DND-41 (cell line): ENCODE measurements around the gene ARHGEF4.

Source experiments
- ATAC-seq: fragments of 200-7000 bp; cut with Tn5 transposase; 3 replicates; pipeline ENCODE4 v1.9.1; 2021; ENCODE audit warnings: low read depth; ENCODE audit not compliant: insufficient read depth
- DNase-seq: peaks from one replicate; pipeline ENCODE4 v3.0.0-alpha.2; 2020
- H2AFZ ChIP-seq: 2 replicates; pipeline ENCODE4 v1.6.0; 2012; ENCODE audit warnings: low read depth, low read length
- H3K27ac ChIP-seq: 2 replicates; pipeline ENCODE4 v1.5.1; 2012; ENCODE audit warnings: low read length, inconsistent platforms
- H3K27me3 ChIP-seq: fragments of 200-600 bp; sonication (generic); 2 replicates; pipeline ENCODE4 v1.6.0; 2012; ENCODE audit warnings: low read length, mild to moderate bottlenecking, inconsistent platforms; ENCODE audit not compliant: insufficient read depth, poor library complexity
- H3K36me3 ChIP-seq: 2 replicates; pipeline ENCODE4 v1.5.1; 2012; ENCODE audit warnings: low read length, inconsistent platforms; ENCODE audit not compliant: insufficient read depth
- H3K4me1 ChIP-seq: 2 replicates; pipeline ENCODE4 v1.5.1; 2012; ENCODE audit warnings: mild to moderate bottlenecking, low read length; ENCODE audit not compliant: insufficient read depth
- H3K4me2 ChIP-seq: 2 replicates; pipeline ENCODE4 v1.6.0; 2012; ENCODE audit warnings: mild to moderate bottlenecking, moderate library complexity, low read length, inconsistent platforms; ENCODE audit not compliant: insufficient read depth
- H3K4me3 ChIP-seq, 2 experiments: fragments of 200-600 bp in 1 of 2; shearing (Covaris generic) in 1 of 2; 2 replicates each; pipeline ENCODE4 v1.5.1; 2012 to 2016; ENCODE audit warnings: inconsistent platforms in 2 of 2, low read length in 2 of 2, mild to moderate bottlenecking in 2 of 2, low read depth in 1 of 2, moderate library complexity in 1 of 2
- H3K79me2 ChIP-seq: 2 replicates; pipeline ENCODE4 v1.6.0; 2012; ENCODE audit warnings: low read length, inconsistent platforms; ENCODE audit not compliant: insufficient read depth
- H3K9ac ChIP-seq: 2 replicates; pipeline ENCODE4 v1.6.0; 2012; ENCODE audit warnings: low read depth, mild to moderate bottlenecking, inconsistent platforms, low read length, moderate library complexity
- H3K9me3 ChIP-seq: 2 replicates; pipeline ENCODE4 v1.5.1; 2012; ENCODE audit warnings: low read length, moderate library complexity, mild to moderate bottlenecking, inconsistent platforms; ENCODE audit not compliant: insufficient read depth, severe bottlenecking
- H4K20me1 ChIP-seq: 2 replicates; pipeline ENCODE4 v1.6.0; 2012; ENCODE audit warnings: low read length; ENCODE audit not compliant: insufficient read depth
- EZH2 ChIP-seq: IDR thresholded peaks from 3 replicates; pipeline ENCODE4 v1.6.1; 2012; ENCODE audit warnings: borderline replicate concordance, low read depth, mild to moderate bottlenecking, moderate library complexity, low read length, inconsistent platforms; ENCODE audit not compliant: severe bottlenecking
- TF ChIP-seq, protein P1 (sequence below): IDR thresholded peaks from 2 replicates; pipeline ENCODE4 v1.5.1; 2012; ENCODE audit warnings: borderline replicate concordance, low read length, moderate library complexity, mild to moderate bottlenecking; ENCODE audit not compliant: poor library complexity, severe bottlenecking; ENCODE audit errors: extremely low read depth

ARHGEF4 gene

DNA sequence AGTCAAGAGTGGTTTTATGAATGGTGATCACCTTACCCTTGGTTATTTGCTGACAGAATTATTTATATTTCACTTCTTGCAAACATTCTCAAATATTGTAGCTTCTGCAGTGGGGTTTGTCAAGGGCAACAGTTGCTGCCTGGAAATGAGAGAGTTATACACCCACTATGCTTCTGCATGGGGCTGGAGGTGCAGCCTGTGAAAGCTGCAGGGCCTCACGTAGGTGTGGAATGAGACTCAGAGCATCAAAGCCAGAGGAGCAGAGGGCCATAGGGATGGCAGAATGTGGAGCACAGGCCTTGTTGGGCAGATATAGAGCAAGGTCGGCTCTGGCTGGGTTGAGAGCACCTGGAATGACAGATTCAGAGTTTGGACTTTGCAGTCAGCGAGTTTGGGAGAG is 128.2 kb downstream of the ARHGEF4 start:
- TF ChIP-seq, protein P1, sequence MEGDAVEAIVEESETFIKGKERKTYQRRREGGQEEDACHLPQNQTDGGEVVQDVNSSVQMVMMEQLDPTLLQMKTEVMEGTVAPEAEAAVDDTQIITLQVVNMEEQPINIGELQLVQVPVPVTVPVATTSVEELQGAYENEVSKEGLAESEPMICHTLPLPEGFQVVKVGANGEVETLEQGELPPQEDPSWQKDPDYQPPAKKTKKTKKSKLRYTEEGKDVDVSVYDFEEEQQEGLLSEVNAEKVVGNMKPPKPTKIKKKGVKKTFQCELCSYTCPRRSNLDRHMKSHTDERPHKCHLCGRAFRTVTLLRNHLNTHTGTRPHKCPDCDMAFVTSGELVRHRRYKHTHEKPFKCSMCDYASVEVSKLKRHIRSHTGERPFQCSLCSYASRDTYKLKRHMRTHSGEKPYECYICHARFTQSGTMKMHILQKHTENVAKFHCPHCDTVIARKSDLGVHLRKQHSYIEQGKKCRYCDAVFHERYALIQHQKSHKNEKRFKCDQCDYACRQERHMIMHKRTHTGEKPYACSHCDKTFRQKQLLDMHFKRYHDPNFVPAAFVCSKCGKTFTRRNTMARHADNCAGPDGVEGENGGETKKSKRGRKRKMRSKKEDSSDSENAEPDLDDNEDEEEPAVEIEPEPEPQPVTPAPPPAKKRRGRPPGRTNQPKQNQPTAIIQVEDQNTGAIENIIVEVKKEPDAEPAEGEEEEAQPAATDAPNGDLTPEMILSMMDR = no peak
- no peak for TF ChIP-seq EZH2
- Histone ChIP-seq H3K9ac (no peak overlapping the region), H3K79me2 (no peaks in the 10 kb centered on the region), H3K27ac (no peak overlapping the region), H3K4me2 (no peak overlapping the region), H3K36me3 (no peaks in the 10 kb centered on the region), H3K27me3 (no peaks in the 10 kb centered on the region), H4K20me1 (no peaks in the 10 kb centered on the region), H3K4me1 (no peaks in the 10 kb centered on the region), H2AFZ (no peak overlapping the region), H3K9me3 (no peaks in the 10 kb centered on the region), H3K4me3 (no peak overlapping the region)
- ATAC-seq = no peak
- DNase-seq = no peak

DNA sequence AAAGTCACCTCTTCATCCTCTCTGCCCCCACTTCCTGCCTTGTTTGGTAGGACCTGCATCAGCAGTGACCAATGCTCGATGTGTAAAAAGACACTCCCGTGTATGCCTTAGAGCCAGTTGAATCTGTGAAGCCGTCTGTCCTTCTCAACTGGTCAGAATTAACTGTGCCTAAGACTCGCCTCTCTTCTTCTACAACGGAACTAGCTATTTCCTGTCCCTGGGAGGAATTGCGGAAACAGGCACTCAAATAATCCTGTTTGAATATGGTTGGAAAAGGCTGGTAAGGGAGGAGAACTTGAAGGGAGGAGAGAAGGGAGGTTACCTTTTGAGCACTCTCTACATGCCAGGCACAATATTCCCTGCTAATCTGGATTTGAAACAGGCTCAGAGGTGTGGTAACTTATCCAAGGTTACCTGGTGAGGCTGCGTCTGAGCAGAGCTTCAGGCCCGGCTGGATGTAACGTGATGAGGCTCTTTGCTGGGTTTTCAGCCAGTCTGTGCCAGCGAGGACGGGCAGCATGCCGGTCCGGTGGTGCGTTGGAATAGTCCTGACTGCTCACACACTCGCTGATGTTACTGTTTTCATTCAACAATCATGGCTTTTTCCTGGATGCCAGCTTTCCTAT is 129.5 kb downstream of the ARHGEF4 start:
- no peak overlapping the region for H2AFZ ChIP-seq
- no peak overlapping the region for H3K4me2 ChIP-seq
- TF ChIP-seq, protein P1 = no peak
- no peak for TF ChIP-seq EZH2
- H3K9me3 ChIP-seq = no peaks in the 10 kb centered on the region
- H4K20me1 ChIP-seq = no peaks in the 10 kb centered on the region
- no peaks in the 10 kb centered on the region for H3K79me2 ChIP-seq
- H3K4me1 ChIP-seq = no peaks in the 10 kb centered on the region
- no peak overlapping the region for H3K4me3 ChIP-seq
- no peak overlapping the region for H3K27ac ChIP-seq
- DNase-seq (no peak), ATAC-seq (no peak)
- no peak overlapping the region for H3K9ac ChIP-seq
- H3K36me3 ChIP-seq = no peaks in the 10 kb centered on the region
- no peaks in the 10 kb centered on the region for H3K27me3 ChIP-seq

DNA sequence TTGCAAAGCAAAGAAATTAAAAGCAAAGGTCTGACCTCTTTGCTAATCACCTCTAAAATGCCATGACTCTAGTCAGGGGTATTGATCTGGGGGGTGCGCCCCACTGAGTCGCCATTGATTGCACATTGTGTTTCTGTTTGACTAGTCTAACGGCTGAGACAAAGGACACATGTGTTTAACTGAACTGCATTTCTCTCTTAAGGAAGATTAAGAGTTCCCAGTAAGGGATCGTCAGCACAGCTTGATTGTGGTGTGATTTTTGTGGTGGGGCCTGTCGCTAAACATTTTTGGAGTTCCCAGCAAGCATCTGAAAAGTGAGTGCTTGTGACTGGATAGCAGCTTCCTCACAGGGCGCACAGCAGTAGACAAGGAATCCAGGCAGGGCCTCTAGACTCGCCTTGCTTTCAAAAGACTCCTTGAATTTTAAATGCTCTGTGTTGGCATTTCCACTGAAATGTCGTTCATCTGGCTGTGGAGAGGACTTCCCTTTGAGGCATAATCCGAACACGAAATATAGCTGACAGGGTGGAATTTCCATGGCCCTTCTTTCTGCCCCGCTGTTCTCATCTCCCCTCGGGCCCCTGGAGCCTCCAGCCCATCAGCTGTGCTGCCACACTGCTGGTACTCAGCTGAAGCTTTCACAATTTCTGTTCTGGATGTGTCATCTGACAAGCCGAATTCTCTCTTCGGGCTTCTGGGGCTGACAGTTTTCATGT is 130.2 kb downstream of the ARHGEF4 start:
- no peak for ATAC-seq
- no peak overlapping the region for H3K4me2 ChIP-seq
- no peak overlapping the region for H3K27ac ChIP-seq

More for the DNA sequence above, 130.2 kb downstream of the ARHGEF4 start:
- no peak overlapping the region for H2AFZ ChIP-seq
- H3K27me3 ChIP-seq = no peaks in the 10 kb centered on the region
- TF ChIP-seq, protein P1 = no peak
- H4K20me1 ChIP-seq = no peaks in the 10 kb centered on the region
- no peaks in the 10 kb centered on the region for H3K4me1 ChIP-seq
- H3K36me3 ChIP-seq = no peaks in the 10 kb centered on the region
- no peaks in the 10 kb centered on the region for H3K79me2 ChIP-seq
- no peaks in the 10 kb centered on the region for H3K9me3 ChIP-seq
- H3K9ac ChIP-seq = no peak overlapping the region
- H3K4me3 ChIP-seq = no peak overlapping the region
- DNase-seq = no peak
